Heart right ventricle (tissue), 16 donors: ENCODE results near the gene CNTLN. TPM values are rescaled to one million over a fixed set of nuclear protein-coding genes. Genes with fewer than 3 reads are reported as not detected.

ENCODE experiments used
- ATAC-seq, 8 donors: fragments of 200-7000 bp; cut with Tn5 transposase; one replicate each; pipeline ENCODE4 v1.9.1; 2020; ENCODE audit warnings: mild to moderate bottlenecking in 8 of 8, moderate library complexity in 8 of 8, moderate number of reproducible peaks in 1 of 8
- DNase-seq, 2 donors: peaks; one replicate each; pipeline ENCODE4 v3.0.0-alpha.2; 2020
- H3K27ac ChIP-seq, 10 donors: fragments of 200-600 bp; sonication (generic) in 2 of 10; one replicate each; pipeline versions ENCODE4 v1.5.0 to v1.8.0; 2020 to 2022; ENCODE audit warnings: mild to moderate bottlenecking in 3 of 10
- H3K27me3 ChIP-seq, 7 donors: fragments of 200-600 bp; one replicate each; pipeline ENCODE4 v1.8.0; 2021 to 2022; ENCODE audit warnings: mild to moderate bottlenecking in 2 of 7
- H3K36me3 ChIP-seq, 9 donors: fragments of 200-600 bp; sonication (generic) in 1 of 9; one replicate each; pipeline versions ENCODE4 v1.5.0 to v1.8.0; 2020 to 2022; ENCODE audit warnings: mild to moderate bottlenecking in 2 of 9
- H3K4me1 ChIP-seq, 9 donors: fragments of 200-600 bp; sonication (generic) in 1 of 9; one replicate each; pipeline versions ENCODE4 v1.5.0 to v1.8.0; 2020 to 2022; ENCODE audit warnings: mild to moderate bottlenecking in 4 of 9
- H3K4me3 ChIP-seq, 10 donors: fragments of 200-600 bp; sonication (generic) in 2 of 10; one replicate each; pipeline versions ENCODE4 v1.5.0 to v1.8.0; 2020 to 2022; ENCODE audit warnings: mild to moderate bottlenecking in 7 of 10, moderate library complexity in 2 of 10
- H3K9me3 ChIP-seq, 11 donors: fragments of 200-600 bp in 10 of 11; sonication (generic) in 2 of 11; one replicate each; pipeline versions ENCODE4 v1.5.0 to v1.8.0; 2013 to 2022; ENCODE audit warnings: mild to moderate bottlenecking in 2 of 11, control low read depth in 1 of 11, moderate library complexity in 1 of 11
- WGBS, 2 donors: extraction: QIAGEN DNeasy Blood & Tissue Kit; methylation state at CpG; one replicate each; pipeline ENCODE4 v1.1.7; 2013; ENCODE audit warnings: inconsistent platforms in 1 of 2; 5-methylcytosine and 5-hydroxymethylcytosine counted together
- intact Hi-C, 10 donors: fragments of 100-400 bp; cut with DNase I; formaldehyde crosslinking; loops; one replicate each; pipeline versions ENCODE4 v1.11.1 to v1.14.2; 2022
- polyA plus RNA-seq, 2 donors: library from polyadenylated mRNA; stranded (reverse); fragments of 200-250 nt; gene quantifications; one replicate each; pipeline ENCODE4 v1.2.3, GENCODE V29; 2013
- total RNA-seq, 10 donors: library from RNA; stranded (reverse); fragmentation: NEBNext Ultra II Directional in 3 of 10; extraction: Animal tissue kit (Norgen Biotek cat#: 25700) in 3 of 10; gene quantifications; one replicate each; pipeline versions ENCODE4 v1.2.1 to v1.2.4, GENCODE V29; 2021 to 2023
- TF ChIP-seq, protein P1 (sequence below), 9 donors: fragments of 200-600 bp; sonication (generic) in 2 of 9; IDR thresholded peaks; one replicate each; pipeline versions ENCODE4 v1.5.0 to v1.8.0; 2021 to 2022; ENCODE audit warnings: antibody characterized with exemption in 9 of 9, mild to moderate bottlenecking in 5 of 9, moderate library complexity in 1 of 9
- donor health status: Arrhythmogenic right ventricular cardiomyopathy.
- donor health status: ischemic (EF 13 %, LVEDD 7.1; RV severe dilation, severe dysfunction).
- donor health status: healthy with polysubstance abuse.
- donor health status: DM: no; HTN: yes; CAD: no.
- donor health status: DM: no; HTN: no; CAD: no.
- donor health status: ischemic (EF 25% LVEDD 6.9; RV normal size, moderate dysfunction).
- donor health status: ischemic (EF 25% LVEDD 5.7; RV mildly dilated, moderate dysfunction).
- donor health status: healthy.
- donor health status: DM: yes; HTN: yes; CAD: no.
- donor health status: Ischemic cardiomyopathy.
- donor health status: ischemic (EF 35%, LVEDD 5.7; RV mildly dilated, moderate dysfunction).
- donor health status: nonischemic (EF 11% LVEDD 7.7; RV severe dilation, severe dysfunction).
- donor health status: DM: yes; HTN: yes; CAD: no.
- donor health status: PGD.
- donor health status: ischemic (EF 29% LVEDD 5.4; RV normal size, mild dysfunction).
- donor health status: nonischemic (EF 23%, LVEDD 6.1; RV moderate dilation, normal function).

Gene CNTLN
- total and polyA plus RNA-seq, 12 donors: 1.5 to 3.6 (median 2.2) TPM

DNA sequence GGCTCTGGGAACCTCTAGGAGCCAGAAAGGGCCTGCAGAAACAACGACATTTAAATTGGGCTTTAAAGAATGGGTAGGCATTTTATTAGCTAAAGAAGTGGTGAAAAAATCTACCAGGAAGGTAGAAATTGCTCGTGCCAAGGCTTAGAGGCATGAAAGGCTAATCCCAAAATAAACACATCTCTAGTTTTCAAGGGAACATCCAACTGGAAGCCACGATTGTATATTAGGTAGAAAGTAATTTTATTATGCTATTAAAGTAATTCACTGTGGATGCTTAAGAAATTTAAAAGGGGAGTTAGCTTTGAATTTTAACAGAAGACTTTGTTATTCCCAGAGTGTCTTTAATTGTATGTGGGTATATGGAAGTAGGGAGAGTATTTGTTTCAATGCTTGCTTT lies 17.5 kb upstream of the CNTLN start:
- H3K9me3 ChIP-seq: no peaks in the 10 kb centered on the region
- WGBS, 2 donors: 73 to 75% methylated on average over 3 of the region's 3 CpGs
- peaks cover 0 to 5% (median 0%) of the 10 kb centered on the region in 7 donors for H3K27me3 ChIP-seq
- H3K4me3 ChIP-seq: no peak overlapping the region
- TF ChIP-seq, protein P1, sequence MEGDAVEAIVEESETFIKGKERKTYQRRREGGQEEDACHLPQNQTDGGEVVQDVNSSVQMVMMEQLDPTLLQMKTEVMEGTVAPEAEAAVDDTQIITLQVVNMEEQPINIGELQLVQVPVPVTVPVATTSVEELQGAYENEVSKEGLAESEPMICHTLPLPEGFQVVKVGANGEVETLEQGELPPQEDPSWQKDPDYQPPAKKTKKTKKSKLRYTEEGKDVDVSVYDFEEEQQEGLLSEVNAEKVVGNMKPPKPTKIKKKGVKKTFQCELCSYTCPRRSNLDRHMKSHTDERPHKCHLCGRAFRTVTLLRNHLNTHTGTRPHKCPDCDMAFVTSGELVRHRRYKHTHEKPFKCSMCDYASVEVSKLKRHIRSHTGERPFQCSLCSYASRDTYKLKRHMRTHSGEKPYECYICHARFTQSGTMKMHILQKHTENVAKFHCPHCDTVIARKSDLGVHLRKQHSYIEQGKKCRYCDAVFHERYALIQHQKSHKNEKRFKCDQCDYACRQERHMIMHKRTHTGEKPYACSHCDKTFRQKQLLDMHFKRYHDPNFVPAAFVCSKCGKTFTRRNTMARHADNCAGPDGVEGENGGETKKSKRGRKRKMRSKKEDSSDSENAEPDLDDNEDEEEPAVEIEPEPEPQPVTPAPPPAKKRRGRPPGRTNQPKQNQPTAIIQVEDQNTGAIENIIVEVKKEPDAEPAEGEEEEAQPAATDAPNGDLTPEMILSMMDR (IDR thresholded peaks at IDR 0.05): no peak
- peaks cover 0 to 8% (median 0%) of the 10 kb centered on the region in 9 donors for H3K4me1 ChIP-seq
- no peak for ATAC-seq
- no peaks in the 10 kb centered on the region for H3K36me3 ChIP-seq
- DNase-seq: no peak
- intact Hi-C loops: loop anchor here in 6 of 10 donors (2.0 to 10.0 kb wide), 4 partner anchors 341 to 347 kb away; no protein-coding TSS in a partner anchor
- H3K27ac ChIP-seq: no peak overlapping the region

DNA sequence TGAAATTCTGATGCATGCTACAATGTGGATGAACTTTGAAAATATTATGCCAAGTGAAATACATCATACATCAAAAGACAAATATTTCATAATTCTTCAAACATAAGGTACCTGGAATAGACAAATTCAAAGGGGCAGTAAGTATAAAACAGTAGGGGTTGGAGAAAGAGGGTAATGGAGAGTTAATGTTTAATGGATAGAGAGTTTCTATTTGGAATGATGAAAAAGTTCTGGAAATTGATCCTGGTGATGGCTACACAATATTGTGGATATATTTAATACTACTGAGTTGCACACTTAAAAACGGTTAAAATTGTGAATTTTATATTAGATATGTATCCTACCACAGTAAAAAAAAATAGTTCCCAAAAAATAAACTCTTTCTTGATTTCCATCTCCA lies 14.6 kb upstream of the CNTLN start:
- ATAC-seq: no peak
- WGBS, 2 donors: 80 to 90% methylated on average over 1 of the region's 1 CpG

DNA sequence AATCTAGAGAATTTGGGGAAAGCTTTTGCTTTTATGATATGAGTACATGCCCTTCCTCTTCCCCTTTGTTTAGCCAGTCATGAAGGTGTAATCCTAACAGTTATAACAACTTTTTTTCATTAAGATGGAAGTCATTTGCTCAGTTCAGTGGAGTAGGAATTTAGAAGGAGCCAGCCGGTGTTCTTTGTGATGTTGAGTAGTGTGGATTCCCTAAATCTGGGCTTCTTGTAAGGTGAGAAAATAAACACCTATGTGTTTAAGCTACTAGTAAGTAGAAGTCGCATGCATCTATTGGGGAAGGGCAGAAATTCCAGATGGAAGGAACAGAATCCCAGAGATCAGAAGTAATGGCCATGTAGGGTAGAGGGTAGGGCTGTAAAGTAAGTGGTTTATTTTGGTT lies 13.6 kb upstream of the CNTLN start:
- no peaks in the 10 kb centered on the region for H3K27me3 ChIP-seq
- no peak overlapping the region for H3K27ac ChIP-seq
- DNase-seq (no peak), ATAC-seq (no peak)
- 73 to 75% methylated on average over 2 of the region's 2 CpGs for WGBS, 2 donors
- intact Hi-C loops: loop anchor here in 1 of 10 donors (5.0 kb wide), 1 partner anchor 341 kb away; no protein-coding TSS in a partner anchor
- H3K36me3 ChIP-seq: no peaks in the 10 kb centered on the region
- H3K4me1 ChIP-seq: peaks cover 0 to 6% (median 0%) of the 10 kb centered on the region in 9 donors
- no peak overlapping the region for H3K4me3 ChIP-seq
- H3K9me3 ChIP-seq: no peaks in the 10 kb centered on the region
- TF ChIP-seq, protein P1 (IDR thresholded peaks at IDR 0.05): no peak

More for the DNA sequence above, 14.6 kb upstream of the CNTLN start:
- no peaks in the 10 kb centered on the region for H3K27me3 ChIP-seq
- no peak for DNase-seq
- no peaks in the 10 kb centered on the region for H3K9me3 ChIP-seq
- H3K36me3 ChIP-seq: no peaks in the 10 kb centered on the region
- TF ChIP-seq, protein P1 (IDR thresholded peaks at IDR 0.05): no peak
- intact Hi-C loops: loop anchor here in 1 of 10 donors (5.0 kb wide), 1 partner anchor 342 kb away; no protein-coding TSS in a partner anchor
- no peak overlapping the region for H3K27ac ChIP-seq
- no peak overlapping the region for H3K4me3 ChIP-seq
- H3K4me1 ChIP-seq: peaks cover 0 to 8% (median 0%) of the 10 kb centered on the region in 9 donors

DNA sequence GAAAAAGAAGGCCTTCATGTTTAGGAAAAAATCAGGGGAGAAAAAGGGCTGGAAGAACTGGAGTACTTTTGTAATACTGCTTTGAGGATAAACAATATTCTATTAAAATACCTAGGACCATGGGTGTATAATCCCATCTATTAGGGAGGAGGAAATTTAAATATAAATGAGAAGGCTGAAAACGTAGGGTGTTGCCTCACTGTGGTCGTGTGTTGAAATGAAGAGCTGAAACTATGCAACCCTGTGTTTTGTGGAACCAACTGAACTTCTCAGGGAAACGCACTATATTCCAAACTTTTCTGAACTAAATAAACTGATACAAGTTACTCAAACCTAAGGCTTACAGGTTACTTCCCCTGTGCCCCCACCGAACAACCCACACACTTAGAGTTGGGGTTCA lies 4.5 kb upstream of the CNTLN start:
- Histone ChIP-seq H3K27me3 (peaks cover 0 to 7% (median 0%) of the 10 kb centered on the region in 7 donors), H3K4me3 (no peak overlapping the region), H3K27ac (no peak overlapping the region), H3K36me3 (no peaks in the 10 kb centered on the region), H3K9me3 (no peaks in the 10 kb centered on the region), H3K4me1 (peaks cover 0 to 11% (median 6%) of the 10 kb centered on the region in 9 donors)
- WGBS, 2 donors: 72 to 83% methylated on average over 4 of the region's 4 CpGs
- TF ChIP-seq, protein P1 (IDR thresholded peaks at IDR 0.05): no peak
- ATAC-seq: no peak
- intact Hi-C loops: no loop called here
- no peak for DNase-seq
